Mesendoderm (in vitro differentiated cells): Measurements from ENCODE around the gene C8B.

Source experiments
- DNase-seq: peaks from one replicate; pipeline ENCODE4 v3.0.0; 2013
- H2AK5ac ChIP-seq: 2 replicates; pipeline ENCODE4 v1.6.1; 2013; ENCODE audit warnings: low read length, inconsistent platforms
- H2BK120ac ChIP-seq: 2 replicates; pipeline ENCODE4 v1.6.1; 2013; ENCODE audit warnings: low read depth, mild to moderate bottlenecking, low read length, moderate library complexity, mixed read lengths
- H2BK15ac ChIP-seq: replicated peaks from 2 replicates; pipeline ENCODE4 v1.6.1; 2013; ENCODE audit warnings: low read depth, mild to moderate bottlenecking, moderate library complexity
- H2BK5ac ChIP-seq: 2 replicates; pipeline ENCODE4 v1.6.1; 2013; ENCODE audit warnings: low read length, inconsistent platforms
- H3K18ac ChIP-seq: 2 replicates; pipeline ENCODE4 v1.6.1; 2013; ENCODE audit warnings: mild to moderate bottlenecking, low read length, mixed read lengths
- H3K23ac ChIP-seq: one replicate; pipeline ENCODE4 v1.6.1; 2013; ENCODE audit warnings: low read length
- H3K27ac ChIP-seq: 2 replicates; pipeline ENCODE4 v1.5.1; 2013; ENCODE audit warnings: low read depth, mild to moderate bottlenecking, inconsistent platforms, low read length, moderate library complexity
- H3K27me3 ChIP-seq: 2 replicates; pipeline ENCODE4 v1.6.1; 2013; ENCODE audit warnings: low read length, control low read depth, mild to moderate bottlenecking, inconsistent platforms; ENCODE audit not compliant: insufficient read depth, poor library complexity
- H3K36me3 ChIP-seq: 2 replicates; pipeline ENCODE4 v1.6.1; 2013; ENCODE audit warnings: low read length, inconsistent platforms; ENCODE audit not compliant: control insufficient read depth, insufficient read depth
- H3K4ac ChIP-seq: one replicate; pipeline ENCODE4 v1.6.1; 2013; ENCODE audit warnings: low read depth, mild to moderate bottlenecking, low read length, moderate library complexity
- H3K4me1 ChIP-seq: 2 replicates; pipeline ENCODE4 v1.6.1; 2013; ENCODE audit warnings: low read depth, low read length, inconsistent platforms; ENCODE audit not compliant: control insufficient read depth
- H3K4me2 ChIP-seq: 2 replicates; pipeline ENCODE4 v1.6.1; 2013; ENCODE audit warnings: low read length
- H3K4me3 ChIP-seq: 2 replicates; pipeline ENCODE4 v1.5.1; 2013; ENCODE audit warnings: mild to moderate bottlenecking, low read length
- H3K56ac ChIP-seq: one replicate; pipeline ENCODE4 v1.6.1; 2013; ENCODE audit warnings: low read length
- H3K79me1 ChIP-seq: 2 replicates; pipeline ENCODE4 v1.6.1; 2013; ENCODE audit warnings: low read length, inconsistent platforms
- H3K79me2 ChIP-seq: 2 replicates; pipeline ENCODE4 v1.6.1; 2013; ENCODE audit warnings: mild to moderate bottlenecking, low read length; ENCODE audit not compliant: control insufficient read depth, insufficient read depth
- H3K9ac ChIP-seq: 2 replicates; pipeline ENCODE4 v1.6.1; 2013; ENCODE audit warnings: low read length, inconsistent platforms
- H4K5ac ChIP-seq: one replicate; pipeline ENCODE4 v1.6.1; 2013; ENCODE audit warnings: low read length
- H4K8ac ChIP-seq: one replicate; pipeline ENCODE4 v1.6.1; 2013; ENCODE audit warnings: low read depth, mild to moderate bottlenecking, control low read depth, low read length, moderate library complexity
- WGBS: extraction: QIAGEN DNeasy Blood & Tissue Kit; methylation state at CpG from one replicate; pipeline ENCODE4 v1.1.7; 2013; ENCODE audit warnings: low lambda C conversion rate, missing lambda C conversion rate; ENCODE audit not compliant: insufficient coverage; ENCODE audit errors: extremely low coverage; 5-methylcytosine and 5-hydroxymethylcytosine counted together

The C8B gene

GRCh38 chr1:56991576-56991975 is 25.8 kb upstream of the C8B start:
- no peak overlapping the region for H2BK120ac ChIP-seq
- no peaks in the 10 kb centered on the region for H3K79me2 ChIP-seq
- no peaks in the 10 kb centered on the region for H3K27me3 ChIP-seq
- H3K23ac ChIP-seq = no peak overlapping the region
- no peak overlapping the region for H3K18ac ChIP-seq
- H3K27ac ChIP-seq = no peak overlapping the region
- no peak overlapping the region for H2BK15ac ChIP-seq
- H4K5ac ChIP-seq = no peak overlapping the region
- H3K79me1 ChIP-seq = no peaks in the 10 kb centered on the region
- H3K4me1 ChIP-seq = no peaks in the 10 kb centered on the region
- no peak overlapping the region for H3K56ac ChIP-seq
- H2BK5ac ChIP-seq = no peak overlapping the region
- no peak overlapping the region for H3K9ac ChIP-seq
- H2AK5ac ChIP-seq = no peak overlapping the region
- WGBS = no CpG with 5 or more reads among the region's 3 CpGs
- H3K4me3 ChIP-seq = no peak overlapping the region
- no peaks in the 10 kb centered on the region for H3K36me3 ChIP-seq
- H3K4ac ChIP-seq = no peak overlapping the region
- H3K4me2 ChIP-seq = no peak overlapping the region
- no peak for DNase-seq
- H4K8ac ChIP-seq = no peak overlapping the region

- WGBS = no CpG with 5 or more reads among the region's 2 CpGs
Observed at GRCh38 chr1:56986397-56986796, 20.6 kb upstream of the C8B start.

GRCh38 chr1:56985857-56986256 is 20.0 kb upstream of the C8B start:
- Histone ChIP-seq H3K79me1 (no peaks in the 10 kb centered on the region), H2AK5ac (no peak overlapping the region), H2BK5ac (no peak overlapping the region), H3K79me2 (no peaks in the 10 kb centered on the region), H3K9ac (no peak overlapping the region), H3K27me3 (no peaks in the 10 kb centered on the region), H3K27ac (no peak overlapping the region), H4K8ac (no peak overlapping the region), H2BK120ac (no peak overlapping the region), H3K4me1 (no peaks in the 10 kb centered on the region), H3K4ac (no peak overlapping the region), H3K4me2 (no peak overlapping the region), H3K18ac (no peak overlapping the region), H2BK15ac (no peak overlapping the region), H4K5ac (no peak overlapping the region), H3K4me3 (no peak overlapping the region), H3K36me3 (no peaks in the 10 kb centered on the region), H3K56ac (no peak overlapping the region), H3K23ac (no peak overlapping the region)
- DNase-seq = no peak
- no CpG with 5 or more reads among the region's 2 CpGs for WGBS

More at GRCh38 chr1:56986397-56986796, 20.6 kb upstream of the C8B start:
- no peak overlapping the region for H4K8ac ChIP-seq
- H3K27me3 ChIP-seq = no peaks in the 10 kb centered on the region
- no peaks in the 10 kb centered on the region for H3K36me3 ChIP-seq
- H2BK5ac ChIP-seq = no peak overlapping the region
- H3K79me1 ChIP-seq = no peaks in the 10 kb centered on the region
- no peak overlapping the region for H2BK120ac ChIP-seq
- no peak overlapping the region for H3K4me3 ChIP-seq
- H2AK5ac ChIP-seq = no peak overlapping the region
- no peak overlapping the region for H3K4me2 ChIP-seq
- no peak overlapping the region for H3K56ac ChIP-seq
- H3K9ac ChIP-seq = no peak overlapping the region
- no peak overlapping the region for H3K23ac ChIP-seq
- DNase-seq = no peak
- no peak overlapping the region for H3K27ac ChIP-seq
- no peak overlapping the region for H3K4ac ChIP-seq
- H2BK15ac ChIP-seq = no peak overlapping the region
- no peak overlapping the region for H3K18ac ChIP-seq
- no peaks in the 10 kb centered on the region for H3K4me1 ChIP-seq
- no peak overlapping the region for H4K5ac ChIP-seq
- H3K79me2 ChIP-seq = no peaks in the 10 kb centered on the region

- H3K27ac ChIP-seq = no peak overlapping the region
- DNase-seq = no peak
- H3K4me3 ChIP-seq = no peak overlapping the region
- no peak overlapping the region for H4K5ac ChIP-seq
- no peaks in the 10 kb centered on the region for H3K79me2 ChIP-seq
- H3K23ac ChIP-seq = no peak overlapping the region
- no peak overlapping the region for H3K18ac ChIP-seq
- no peak overlapping the region for H3K4me2 ChIP-seq
- H4K8ac ChIP-seq = no peak overlapping the region
- no peaks in the 10 kb centered on the region for H3K27me3 ChIP-seq
- no peaks in the 10 kb centered on the region for H3K79me1 ChIP-seq
- no peak overlapping the region for H2BK5ac ChIP-seq
- no peak overlapping the region for H2BK15ac ChIP-seq
- H3K36me3 ChIP-seq = no peaks in the 10 kb centered on the region
- no peak overlapping the region for H2AK5ac ChIP-seq
- H3K56ac ChIP-seq = no peak overlapping the region
- no peak overlapping the region for H2BK120ac ChIP-seq
- H3K4ac ChIP-seq = no peak overlapping the region
- no CpG with 5 or more reads among the region's 6 CpGs for WGBS
- H3K4me1 ChIP-seq = no peaks in the 10 kb centered on the region
- no peak overlapping the region for H3K9ac ChIP-seq
Observed at GRCh38 chr1:56983484-56983883, 17.7 kb upstream of the C8B start.

- no peak overlapping the region for H2BK5ac ChIP-seq
- no CpG with 5 or more reads among the region's 4 CpGs for WGBS
- no peaks in the 10 kb centered on the region for H3K27me3 ChIP-seq
Observed at GRCh38 chr1:56979986-56980755, 14.4 kb upstream of the C8B start.

GRCh38 chr1:56978819-56979218 is 13.0 kb upstream of the C8B start:
- H2BK5ac ChIP-seq = no peak overlapping the region
- H3K27me3 ChIP-seq = no peaks in the 10 kb centered on the region
- no peak overlapping the region for H3K27ac ChIP-seq
- DNase-seq = no peak
- no peak overlapping the region for H4K8ac ChIP-seq
- H3K4ac ChIP-seq = no peak overlapping the region
- no peak overlapping the region for H2AK5ac ChIP-seq
- no peak overlapping the region for H3K18ac ChIP-seq
- no peaks in the 10 kb centered on the region for H3K36me3 ChIP-seq
- no peaks in the 10 kb centered on the region for H3K79me1 ChIP-seq
- H3K9ac ChIP-seq = no peak overlapping the region
- H2BK120ac ChIP-seq = no peak overlapping the region
- H3K79me2 ChIP-seq = no peaks in the 10 kb centered on the region
- no peaks in the 10 kb centered on the region for H3K4me1 ChIP-seq
- no peak overlapping the region for H3K4me2 ChIP-seq
- H3K23ac ChIP-seq = no peak overlapping the region
- H4K5ac ChIP-seq = no peak overlapping the region
- no peak overlapping the region for H3K56ac ChIP-seq
- no peak overlapping the region for H2BK15ac ChIP-seq
- no CpG with 5 or more reads among the region's 5 CpGs for WGBS
- H3K4me3 ChIP-seq = no peak overlapping the region

More at GRCh38 chr1:56979986-56980755, 14.4 kb upstream of the C8B start:
- Histone ChIP-seq H3K4me3 (no peak overlapping the region), H3K56ac (no peak overlapping the region), H2BK120ac (no peak overlapping the region), H4K8ac (no peak overlapping the region), H3K18ac (no peak overlapping the region), H3K23ac (no peak overlapping the region), H3K27ac (no peak overlapping the region), H3K4me1 (no peaks in the 10 kb centered on the region), H3K79me1 (no peaks in the 10 kb centered on the region), H3K4me2 (no peak overlapping the region), H2AK5ac (no peak overlapping the region), H3K79me2 (no peaks in the 10 kb centered on the region), H3K4ac (no peak overlapping the region), H2BK15ac (no peak overlapping the region), H3K9ac (no peak overlapping the region), H4K5ac (no peak overlapping the region), H3K36me3 (no peaks in the 10 kb centered on the region)
- DNase-seq = no peak
